Upper lobe of left lung (tissue), 6 donors: Measurements from ENCODE around the gene NFIB. TPM values are rescaled to one million over a fixed set of nuclear protein-coding genes. Genes with fewer than 3 reads are reported as not detected.

Experiments
- ATAC-seq, 2 donors: fragments of 200-7000 bp; cut with Tn5 transposase; one replicate each; pipeline ENCODE4 v1.9.1; 2022; ENCODE audit warnings: mild to moderate bottlenecking in 2 of 2, moderate library complexity in 2 of 2; ENCODE audit not compliant: low FRiP score in 2 of 2
- DNase-seq, 2 donors: peaks; one replicate each; pipeline ENCODE4 v3.0.0-alpha.2; 2019 to 2020
- H3K27ac ChIP-seq, 4 donors: fragments of 200-600 bp; sonication (generic); one replicate each; pipeline ENCODE4 v1.5.1; 2016 to 2019
- H3K27me3 ChIP-seq, 4 donors: fragments of 200-600 bp; sonication (generic); one replicate each; pipeline ENCODE4 v1.5.1; 2017 to 2019
- H3K36me3 ChIP-seq, 4 donors: fragments of 200-600 bp; sonication (generic); one replicate each; pipeline ENCODE4 v1.5.1; 2016 to 2019
- H3K4me1 ChIP-seq, 4 donors: fragments of 200-600 bp; sonication (generic); one replicate each; pipeline ENCODE4 v1.5.1; 2018 to 2019
- H3K4me3 ChIP-seq, 4 donors: fragments of 200-600 bp; sonication (generic); one replicate each; pipeline ENCODE4 v1.5.1; 2017 to 2019; ENCODE audit warnings: mild to moderate bottlenecking in 2 of 4, moderate library complexity in 1 of 4
- H3K9me3 ChIP-seq, 4 donors: fragments of 200-600 bp; sonication (generic); one replicate each; pipeline ENCODE4 v1.5.1; 2018 to 2019
- EP300 ChIP-seq, 4 donors: sonication (generic); formaldehyde crosslinking; IDR thresholded peaks; one replicate each; pipeline ENCODE4 v1.5.1; 2017; ENCODE audit warnings: antibody characterized with exemption in 4 of 4, control low read depth in 2 of 4
- POLR2A ChIP-seq, 4 donors: fragments of 450-650 bp; IDR thresholded peaks; one replicate each; pipeline ENCODE4 v1.5.1; 2016 to 2017; ENCODE audit warnings: antibody characterized with exemption in 4 of 4, mild to moderate bottlenecking in 2 of 4
- POLR2AphosphoS5 ChIP-seq, 2 donors: sonication (generic); formaldehyde crosslinking; IDR thresholded peaks; one replicate each; pipeline ENCODE4 v1.5.1; 2017; ENCODE audit warnings: antibody characterized with exemption in 2 of 2
- WGBS, 2 donors: methylation state at CpG; one replicate each; pipeline ENCODE4 v1.1.5; 2017 to 2018; 5-methylcytosine and 5-hydroxymethylcytosine counted together
- total RNA-seq, 6 donors: library from RNA; depleted of rRNA in 4 of 6; stranded (reverse); fragments of >200 nt in 4 of 6; gene quantifications; one replicate each; pipeline versions ENCODE4 v1.1.0 to v1.2.1, GENCODE V29; 2016 to 2021
- TF ChIP-seq, protein P1 (sequence below), 6 experiments: fragments of 450-650 bp in 4 of 6; fragments of 200-600 bp in 2 of 6; sonication (generic) in 2 of 6; IDR thresholded peaks; one replicate each; pipeline ENCODE4 v1.5.1; 2016 to 2019; ENCODE audit warnings: antibody characterized with exemption in 6 of 6
- donor health status: DM: no; HTN: no; CAD: no; lungs with moderate emphysema.
- donor health status: DM: no; HTN: yes; CAD: no; lungs with severe emphysema.

NFIB gene
- 100 to 1,000 TPM in 1 of 6 donors, 10 to 100 TPM in 5; 33.9 to 109 (median 67.5) TPM for total RNA-seq

DNA sequence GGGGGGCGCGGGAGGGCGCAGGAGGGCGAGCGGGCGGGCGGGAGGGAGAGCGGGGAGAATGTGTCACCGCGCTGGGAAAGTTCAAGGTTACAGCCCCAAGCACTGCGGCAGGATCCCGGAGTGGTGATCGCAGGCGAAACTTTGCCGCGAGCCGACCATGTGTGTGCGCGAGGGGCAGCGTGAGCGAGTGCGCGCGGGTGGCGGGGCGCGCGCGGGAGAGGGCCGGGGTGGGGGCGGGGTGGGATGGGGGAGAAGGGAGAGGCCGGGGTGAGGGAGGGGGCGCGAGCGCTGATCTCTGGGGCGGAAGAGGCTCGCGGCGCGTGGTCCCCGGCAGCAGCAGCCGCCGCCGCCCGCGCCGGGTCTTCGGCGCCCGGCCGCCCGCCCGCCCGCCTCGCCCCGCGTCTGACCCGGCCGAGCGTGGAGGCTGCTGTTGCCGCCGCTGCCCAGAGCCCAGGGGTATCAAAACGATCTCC is at the start of gene NFIB:
TSS of gene NFIB (minus strand) at position 191 of the 473 bp plus-strand sequence. CDS start 630 bp downstream, outside the sequence.
- H3K27ac ChIP-seq, result peak within 1 kb of the TSS; percentile 94 to 96 (median 96)
- H3K4me3 ChIP-seq, result peak within 1 kb of the TSS; percentile 53 to 83 (median 72)
- no peaks in the 10 kb centered on the region for H3K9me3 ChIP-seq
- H3K36me3 ChIP-seq, result no peaks in the 10 kb centered on the region
- peaks cover 0 to 5% (median 0%) of the 10 kb centered on the region in 4 donors for H3K27me3 ChIP-seq
- WGBS, 2 donors, result 1 to 3% methylated on average over 3 to 42 of the region's 63 CpGs
- peak; percentile 44 to 86 for DNase-seq
- ATAC-seq, result peak in 1 of 2 donors; percentile 4
- TF ChIP-seq EP300 (IDR thresholded peaks at IDR 0.05) (no peak), POLR2A (IDR thresholded peaks at IDR 0.05) (no peak), POLR2AphosphoS5 (IDR thresholded peaks at IDR 0.05) (peak in 1 of 2 donors; percentile 9)
- TF ChIP-seq, protein P1, sequence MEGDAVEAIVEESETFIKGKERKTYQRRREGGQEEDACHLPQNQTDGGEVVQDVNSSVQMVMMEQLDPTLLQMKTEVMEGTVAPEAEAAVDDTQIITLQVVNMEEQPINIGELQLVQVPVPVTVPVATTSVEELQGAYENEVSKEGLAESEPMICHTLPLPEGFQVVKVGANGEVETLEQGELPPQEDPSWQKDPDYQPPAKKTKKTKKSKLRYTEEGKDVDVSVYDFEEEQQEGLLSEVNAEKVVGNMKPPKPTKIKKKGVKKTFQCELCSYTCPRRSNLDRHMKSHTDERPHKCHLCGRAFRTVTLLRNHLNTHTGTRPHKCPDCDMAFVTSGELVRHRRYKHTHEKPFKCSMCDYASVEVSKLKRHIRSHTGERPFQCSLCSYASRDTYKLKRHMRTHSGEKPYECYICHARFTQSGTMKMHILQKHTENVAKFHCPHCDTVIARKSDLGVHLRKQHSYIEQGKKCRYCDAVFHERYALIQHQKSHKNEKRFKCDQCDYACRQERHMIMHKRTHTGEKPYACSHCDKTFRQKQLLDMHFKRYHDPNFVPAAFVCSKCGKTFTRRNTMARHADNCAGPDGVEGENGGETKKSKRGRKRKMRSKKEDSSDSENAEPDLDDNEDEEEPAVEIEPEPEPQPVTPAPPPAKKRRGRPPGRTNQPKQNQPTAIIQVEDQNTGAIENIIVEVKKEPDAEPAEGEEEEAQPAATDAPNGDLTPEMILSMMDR (IDR thresholded peaks at IDR 0.05), result no peak
- H3K4me1 ChIP-seq, result peaks cover 22 to 36% (median 24%) of the 10 kb centered on the region in 4 donors

GRCh38 chr9:14362175-14362574 is 48.2 kb upstream of the NFIB start:
- no peak for DNase-seq
- no peak overlapping the region for H3K4me3 ChIP-seq
- no peaks in the 10 kb centered on the region for H3K9me3 ChIP-seq
- no peaks in the 10 kb centered on the region for H3K27me3 ChIP-seq
- ATAC-seq, result peak in 1 of 2 donors; percentile 49
- H3K27ac ChIP-seq, result no peak overlapping the region
- H3K36me3 ChIP-seq, result no peaks in the 10 kb centered on the region
- TF ChIP-seq POLR2AphosphoS5 (IDR thresholded peaks at IDR 0.05) (no peak), POLR2A (IDR thresholded peaks at IDR 0.05) (no peak), EP300 (IDR thresholded peaks at IDR 0.05) (no peak)
- TF ChIP-seq, protein P1 (IDR thresholded peaks at IDR 0.05), result no peak
- no peaks in the 10 kb centered on the region for H3K4me1 ChIP-seq
- 78 to 96% methylated on average over 1 of the region's 1 CpG for WGBS, 2 donors

DNA sequence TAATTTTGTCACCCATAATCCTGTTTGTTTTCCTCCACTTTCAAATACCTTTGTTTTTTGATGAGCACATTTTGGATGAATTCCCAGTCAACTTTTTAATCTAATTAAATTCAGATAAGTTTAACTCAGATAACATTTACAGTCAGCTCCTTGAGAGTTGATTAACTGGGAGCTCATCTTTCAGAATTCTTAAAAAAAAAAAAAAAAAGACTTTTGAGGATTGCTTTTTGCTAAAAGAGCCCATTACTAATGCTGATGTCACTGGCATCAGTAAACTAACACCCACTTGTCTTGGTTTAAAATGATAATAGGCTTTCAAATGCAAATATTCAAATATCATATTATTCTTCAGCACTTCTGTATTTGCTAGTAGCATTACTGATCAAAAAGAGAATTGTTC is 47.1 kb upstream of the NFIB start:
- no peaks in the 10 kb centered on the region for H3K27me3 ChIP-seq
- no peaks in the 10 kb centered on the region for H3K4me1 ChIP-seq
- ATAC-seq, result no peak
- no peak overlapping the region for H3K4me3 ChIP-seq
- no peaks in the 10 kb centered on the region for H3K36me3 ChIP-seq
- no peak overlapping the region for H3K27ac ChIP-seq
- no peak for DNase-seq
- TF ChIP-seq, protein P1 (IDR thresholded peaks at IDR 0.05), result no peak
- no peak for TF ChIP-seq EP300 (IDR thresholded peaks at IDR 0.05)
- TF ChIP-seq POLR2AphosphoS5 (IDR thresholded peaks at IDR 0.05), result no peak
- no peak for TF ChIP-seq POLR2A (IDR thresholded peaks at IDR 0.05)
- H3K9me3 ChIP-seq, result no peaks in the 10 kb centered on the region

GRCh38 chr9:14358523-14358922 is 44.6 kb upstream of the NFIB start:
- H3K27ac ChIP-seq, result no peak overlapping the region
- H3K27me3 ChIP-seq, result no peaks in the 10 kb centered on the region
- peaks cover 0 to 3% (median under 1%) of the 10 kb centered on the region in 4 donors for H3K4me1 ChIP-seq
- DNase-seq (no peak), ATAC-seq (no peak)
- no peak overlapping the region for H3K4me3 ChIP-seq
- WGBS, 2 donors, result 79 to 85% methylated on average over 2 of the region's 2 CpGs
- H3K36me3 ChIP-seq, result no peaks in the 10 kb centered on the region
- H3K9me3 ChIP-seq, result no peaks in the 10 kb centered on the region
- TF ChIP-seq POLR2A (IDR thresholded peaks at IDR 0.05), result no peak
- TF ChIP-seq, protein P1 (IDR thresholded peaks at IDR 0.05), result no peak
- TF ChIP-seq EP300 (IDR thresholded peaks at IDR 0.05), result no peak
- no peak for TF ChIP-seq POLR2AphosphoS5 (IDR thresholded peaks at IDR 0.05)
